ENCODE measurements around the gene DDA1.

DNA sequence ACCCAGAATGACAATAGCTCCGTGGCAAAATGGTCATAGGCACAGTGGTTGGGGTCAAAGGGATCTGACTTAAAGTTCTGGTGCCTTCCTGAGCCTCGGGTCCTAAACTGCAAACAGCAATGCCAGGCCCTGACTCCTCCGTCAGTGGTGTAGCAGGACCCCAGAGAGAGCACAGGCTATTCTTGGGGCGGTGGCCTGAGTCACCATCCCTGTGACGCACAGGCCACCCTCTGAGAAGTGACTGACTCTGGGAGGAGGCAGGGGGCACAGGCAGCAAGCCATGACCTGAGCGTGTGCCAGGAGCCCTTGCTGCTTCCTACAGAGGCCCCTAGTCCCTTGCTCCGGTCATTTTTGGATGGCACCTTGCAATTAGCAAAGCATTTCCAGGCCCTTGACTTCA lies 49.0 kb downstream of the DDA1 start:
- TF ChIP-seq, protein P1, sequence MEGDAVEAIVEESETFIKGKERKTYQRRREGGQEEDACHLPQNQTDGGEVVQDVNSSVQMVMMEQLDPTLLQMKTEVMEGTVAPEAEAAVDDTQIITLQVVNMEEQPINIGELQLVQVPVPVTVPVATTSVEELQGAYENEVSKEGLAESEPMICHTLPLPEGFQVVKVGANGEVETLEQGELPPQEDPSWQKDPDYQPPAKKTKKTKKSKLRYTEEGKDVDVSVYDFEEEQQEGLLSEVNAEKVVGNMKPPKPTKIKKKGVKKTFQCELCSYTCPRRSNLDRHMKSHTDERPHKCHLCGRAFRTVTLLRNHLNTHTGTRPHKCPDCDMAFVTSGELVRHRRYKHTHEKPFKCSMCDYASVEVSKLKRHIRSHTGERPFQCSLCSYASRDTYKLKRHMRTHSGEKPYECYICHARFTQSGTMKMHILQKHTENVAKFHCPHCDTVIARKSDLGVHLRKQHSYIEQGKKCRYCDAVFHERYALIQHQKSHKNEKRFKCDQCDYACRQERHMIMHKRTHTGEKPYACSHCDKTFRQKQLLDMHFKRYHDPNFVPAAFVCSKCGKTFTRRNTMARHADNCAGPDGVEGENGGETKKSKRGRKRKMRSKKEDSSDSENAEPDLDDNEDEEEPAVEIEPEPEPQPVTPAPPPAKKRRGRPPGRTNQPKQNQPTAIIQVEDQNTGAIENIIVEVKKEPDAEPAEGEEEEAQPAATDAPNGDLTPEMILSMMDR (IDR thresholded peaks at IDR 0.05) = no peak
- TF ChIP-seq POLR2AphosphoS5 (IDR thresholded peaks at IDR 0.05) = no peak
